HCT116 (cell line): Measurements from ENCODE around the gene CMC1.

Source experiments
- EZH2 ChIP-seq: fragments of 200-600 bp; sonication (generic); IDR thresholded peaks from 2 replicates; pipeline ENCODE4 v1.6.1; 2017; ENCODE audit warnings: antibody characterized with exemption, mixed run types
- POLR2A ChIP-seq: IDR thresholded peaks from 2 replicates; pipeline ENCODE4 v1.7.0; 2011; ENCODE audit warnings: borderline replicate concordance; ENCODE audit not compliant: insufficient read depth, insufficient read length; ENCODE audit errors: extremely low read depth
- TF ChIP-seq, protein P1 (sequence below), 3 experiments: fragments of 200-600 bp in 1 of 3; sonication (generic) in 1 of 3; IDR thresholded peaks in 2 of 3; conservative IDR thresholded peaks in 1 of 3; 2 replicates each; pipeline ENCODE4 v1.5.1; 2012 to 2017; ENCODE audit warnings: low read depth in 2 of 3, low read length in 2 of 3, antibody characterized with exemption in 1 of 3, borderline replicate concordance in 1 of 3, control low read depth in 1 of 3, mild to moderate bottlenecking in 1 of 3, mixed read lengths in 1 of 3, mixed run types in 1 of 3, moderate library complexity in 1 of 3; ENCODE audit not compliant: insufficient read depth in 1 of 3

DNA sequence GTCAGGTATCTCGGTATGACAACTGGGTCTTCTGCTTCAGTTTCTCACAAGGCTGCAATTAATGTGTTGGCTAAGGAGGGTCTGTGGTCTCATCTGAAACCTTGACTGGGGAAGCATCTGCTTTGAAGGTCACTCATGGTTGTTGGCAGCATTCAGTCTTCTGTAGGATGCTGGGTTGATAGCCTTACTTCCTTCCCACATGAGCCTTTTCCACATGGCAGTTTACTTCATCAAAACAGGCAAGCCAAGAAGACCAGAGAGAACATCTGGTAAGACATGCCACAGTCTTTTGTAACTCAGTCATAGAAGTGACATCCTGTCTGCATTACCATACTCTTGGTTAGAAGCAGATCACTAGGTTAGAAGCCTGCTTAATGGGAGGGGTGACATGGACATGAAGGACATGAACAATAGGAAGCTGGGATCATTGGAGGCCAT lies 49.5 kb downstream of the CMC1 start:
- no peak for TF ChIP-seq POLR2A
- TF ChIP-seq EZH2: no peak
- TF ChIP-seq, protein P1, sequence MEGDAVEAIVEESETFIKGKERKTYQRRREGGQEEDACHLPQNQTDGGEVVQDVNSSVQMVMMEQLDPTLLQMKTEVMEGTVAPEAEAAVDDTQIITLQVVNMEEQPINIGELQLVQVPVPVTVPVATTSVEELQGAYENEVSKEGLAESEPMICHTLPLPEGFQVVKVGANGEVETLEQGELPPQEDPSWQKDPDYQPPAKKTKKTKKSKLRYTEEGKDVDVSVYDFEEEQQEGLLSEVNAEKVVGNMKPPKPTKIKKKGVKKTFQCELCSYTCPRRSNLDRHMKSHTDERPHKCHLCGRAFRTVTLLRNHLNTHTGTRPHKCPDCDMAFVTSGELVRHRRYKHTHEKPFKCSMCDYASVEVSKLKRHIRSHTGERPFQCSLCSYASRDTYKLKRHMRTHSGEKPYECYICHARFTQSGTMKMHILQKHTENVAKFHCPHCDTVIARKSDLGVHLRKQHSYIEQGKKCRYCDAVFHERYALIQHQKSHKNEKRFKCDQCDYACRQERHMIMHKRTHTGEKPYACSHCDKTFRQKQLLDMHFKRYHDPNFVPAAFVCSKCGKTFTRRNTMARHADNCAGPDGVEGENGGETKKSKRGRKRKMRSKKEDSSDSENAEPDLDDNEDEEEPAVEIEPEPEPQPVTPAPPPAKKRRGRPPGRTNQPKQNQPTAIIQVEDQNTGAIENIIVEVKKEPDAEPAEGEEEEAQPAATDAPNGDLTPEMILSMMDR (IDR thresholded peaks at IDR 0.05 in 2 of 3, conservative IDR thresholded peaks at IDR 0.05 in 1 of 3; ENCODE audit: borderline replicate concordance in 1 of 3, insufficient read depth in 1 of 3, low read depth in 2 of 3, low read length in 2 of 3): no peak
